ENCODE results near the gene HOGA1.
"Not testable (repeated sequence)": the region's sequence is repeated elsewhere in the genome, so short reads cannot be mapped to it uniquely, and the experiment has no call there.

HOGA1 gene

DNA sequence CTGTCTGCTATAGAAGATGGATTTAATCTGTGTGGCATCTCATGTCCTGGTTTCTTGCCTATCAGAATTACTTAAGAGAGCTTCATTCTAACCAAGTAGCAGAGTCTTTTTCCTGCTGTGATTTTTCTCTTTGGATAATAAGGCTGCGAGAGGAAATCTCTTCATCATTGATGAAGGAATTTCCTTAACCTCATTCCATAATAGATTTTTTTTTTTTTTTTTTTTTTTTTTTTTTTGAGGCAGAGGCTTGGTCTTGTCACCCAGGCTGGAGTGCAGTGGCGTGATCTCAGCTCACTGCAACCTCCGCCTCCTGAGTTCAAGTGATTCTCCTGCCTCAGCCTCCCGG lies 65.2 kb downstream of the HOGA1 start:
- DNase-seq (ENCODE audit: low spot score), result not testable (repeated sequence)

DNA sequence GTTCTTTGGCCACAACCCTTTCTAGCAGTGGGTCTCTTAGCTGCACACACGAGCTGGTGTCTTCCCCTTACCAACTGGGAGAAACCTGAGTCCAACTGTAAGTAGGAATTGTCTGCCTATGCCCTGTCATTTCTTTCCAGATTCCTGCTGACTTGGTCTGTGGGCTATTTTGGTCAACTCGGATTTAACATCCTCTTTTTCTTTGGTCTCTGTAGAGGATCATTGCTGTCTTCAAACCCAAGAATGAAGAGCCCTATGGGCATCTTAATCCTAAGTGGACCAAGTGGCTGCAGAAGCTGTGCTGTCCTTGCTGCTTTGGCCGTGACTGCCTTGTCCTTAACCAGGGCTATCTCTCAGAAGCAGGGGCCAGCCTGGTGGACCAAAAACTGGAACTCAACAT lies 66.5 kb downstream of the HOGA1 start:
- no peak for DNase-seq (ENCODE audit: low spot score)

DNA sequence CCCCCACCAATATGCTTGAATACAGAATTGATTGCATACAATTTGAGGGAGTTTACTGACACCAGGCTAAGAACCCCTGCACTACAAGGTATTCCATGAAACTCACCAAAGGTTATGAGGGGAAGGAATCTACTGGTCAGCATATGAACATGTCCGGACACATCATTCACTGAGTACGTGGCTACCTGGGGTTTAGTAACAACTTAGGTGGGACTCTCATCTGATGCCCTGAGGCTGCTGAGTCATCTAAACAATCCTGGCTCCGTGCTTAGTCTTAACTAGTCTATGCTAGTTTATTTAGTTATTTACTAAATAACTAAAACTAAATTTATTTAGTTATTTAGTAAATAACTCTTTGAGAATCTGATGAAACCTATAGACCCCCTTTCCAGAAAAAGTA lies 67.6 kb downstream of the HOGA1 start:
- DNase-seq (ENCODE audit: low spot score), result no peak

DNA sequence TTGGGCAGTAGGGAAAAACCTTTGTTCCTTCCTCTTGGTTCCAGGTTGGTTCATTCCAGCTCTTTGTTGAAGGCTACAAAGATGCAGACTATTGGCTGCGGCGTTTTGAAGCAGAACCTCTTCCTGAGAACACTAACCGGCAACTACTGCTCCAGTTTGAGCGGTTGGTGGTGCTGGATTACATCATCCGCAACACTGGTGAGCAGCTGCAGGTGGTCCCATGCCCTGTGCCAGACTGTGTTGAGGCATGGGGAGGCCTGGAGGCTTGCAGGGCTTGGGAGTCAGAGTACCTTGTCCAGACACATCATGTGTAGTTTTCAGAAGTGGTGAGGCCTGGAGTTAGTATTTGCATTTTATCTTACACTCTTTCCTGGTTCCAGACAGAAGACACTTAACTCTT lies 72.6 kb downstream of the HOGA1 start:
- DNase-seq (ENCODE audit: low spot score), result no peak

DNA sequence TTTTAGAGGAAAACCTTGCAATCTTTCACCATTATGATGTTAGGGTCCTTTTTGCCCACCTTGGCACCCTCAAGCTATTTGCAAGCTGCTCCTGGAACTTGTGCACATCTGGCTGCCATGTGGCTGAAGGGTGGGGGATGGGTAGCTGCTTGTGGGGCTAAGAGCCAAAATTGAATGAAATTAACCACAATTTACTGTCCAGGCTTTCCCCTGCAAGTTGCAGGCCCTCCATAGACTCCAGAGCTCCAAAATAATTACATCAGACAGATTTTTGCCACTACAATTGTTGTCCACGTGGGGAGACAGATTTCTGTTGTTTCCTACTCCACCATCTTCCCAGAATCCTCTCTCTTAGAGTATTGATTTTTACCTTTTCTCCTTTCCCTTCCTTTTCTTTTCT lies 75.4 kb downstream of the HOGA1 start:
- no peak for DNase-seq (ENCODE audit: low spot score)
